ENCODE data around the gene FIGN. TPM values are rescaled to one million over a fixed set of nuclear protein-coding genes. Genes with fewer than 3 reads are reported as not detected.

The FIGN gene
- polyA plus RNA-seq, 1 donor from 2014 or later: 0.71 TPM

- H2AFZ ChIP-seq (ENCODE audit: low read depth, low read length): no peak overlapping the region
- no peak overlapping the region for H3K4me3 ChIP-seq (ENCODE audit: low read length)
- no peaks in the 10 kb centered on the region for H3K27me3 ChIP-seq (ENCODE audit: insufficient read depth, low read depth, low read length)
- no peaks in the 10 kb centered on the region for H3K9me2 ChIP-seq (ENCODE audit: insufficient read depth, low read length)
- H4K20me1 ChIP-seq (ENCODE audit: insufficient read depth): no peaks in the 10 kb centered on the region
- TF ChIP-seq POLR2AphosphoS5 (IDR thresholded peaks at IDR 0.05) (no peak), CTCF (IDR thresholded peaks at IDR 0.05; ENCODE audit: poor library complexity, severe bottlenecking) (no peak), RAD21 (conservative IDR thresholded peaks at IDR 0.05) (no peak), EP300 (conservative IDR thresholded peaks at IDR 0.05; ENCODE audit: poor library complexity, severe bottlenecking) (no peak), REST (IDR thresholded peaks at IDR 0.05; ENCODE audit: borderline replicate concordance) (no peak), EZH2 (IDR thresholded peaks at IDR 0.05; ENCODE audit: borderline replicate concordance, insufficient read depth, low read length, poor library complexity, severe bottlenecking) (no peak), SMC3 (conservative IDR thresholded peaks at IDR 0.05; ENCODE audit: poor library complexity) (no peak), TAF1 (IDR thresholded peaks at IDR 0.05; ENCODE audit: low read depth) (no peak), MXI1 (conservative IDR thresholded peaks at IDR 0.05; ENCODE audit: poor library complexity, severe bottlenecking) (no peak)
- no peaks in the 10 kb centered on the region for H3K9me3 ChIP-seq (ENCODE audit: low read length)
- no peaks in the 10 kb centered on the region for H3K36me3 ChIP-seq (ENCODE audit: insufficient read depth, low read length)
- no peak overlapping the region for H3K9ac ChIP-seq (ENCODE audit: low read length)
- H3K4me2 ChIP-seq (ENCODE audit: low read length): no peak overlapping the region
- H3K79me2 ChIP-seq (replicated peaks; ENCODE audit: insufficient read depth, low read length): no peaks in the 10 kb centered on the region
- H3K27ac ChIP-seq (ENCODE audit: low read length): no peak overlapping the region
- H3F3A ChIP-seq (ENCODE audit: insufficient read depth, low read length, poor library complexity, severe bottlenecking): no peaks in the 10 kb centered on the region
Observed at GRCh38 chr2:163768881-163769695, 33.3 kb upstream of the FIGN start.

- no peak for TF ChIP-seq RAD21 (conservative IDR thresholded peaks at IDR 0.05)
- no peak for TF ChIP-seq EP300 (conservative IDR thresholded peaks at IDR 0.05; ENCODE audit: poor library complexity, severe bottlenecking)
- TF ChIP-seq REST (IDR thresholded peaks at IDR 0.05; ENCODE audit: borderline replicate concordance): no peak
- TF ChIP-seq CTCF (IDR thresholded peaks at IDR 0.05; ENCODE audit: poor library complexity, severe bottlenecking): no peak
- no peak for TF ChIP-seq EZH2 (IDR thresholded peaks at IDR 0.05; ENCODE audit: borderline replicate concordance, insufficient read depth, low read length, poor library complexity, severe bottlenecking)
- TF ChIP-seq MXI1 (conservative IDR thresholded peaks at IDR 0.05; ENCODE audit: poor library complexity, severe bottlenecking): no peak
- TF ChIP-seq SMC3 (conservative IDR thresholded peaks at IDR 0.05; ENCODE audit: poor library complexity): no peak
- TF ChIP-seq POLR2AphosphoS5 (IDR thresholded peaks at IDR 0.05): no peak
- TF ChIP-seq TAF1 (IDR thresholded peaks at IDR 0.05; ENCODE audit: low read depth): no peak
- H3K27me3 ChIP-seq (ENCODE audit: insufficient read depth, low read depth, low read length): no peaks in the 10 kb centered on the region
- H3K9me3 ChIP-seq (ENCODE audit: low read length): no peaks in the 10 kb centered on the region
- H3K4me3 ChIP-seq (ENCODE audit: low read length): no peak overlapping the region
- no peaks in the 10 kb centered on the region for H3K9me2 ChIP-seq (ENCODE audit: insufficient read depth, low read length)
- H4K20me1 ChIP-seq (ENCODE audit: insufficient read depth): no peaks in the 10 kb centered on the region
- H3K9ac ChIP-seq (ENCODE audit: low read length): no peak overlapping the region
- H3K4me2 ChIP-seq (ENCODE audit: low read length): no peak overlapping the region
- no peaks in the 10 kb centered on the region for H3F3A ChIP-seq (ENCODE audit: insufficient read depth, low read length, poor library complexity, severe bottlenecking)
- no peaks in the 10 kb centered on the region for H3K79me2 ChIP-seq (replicated peaks; ENCODE audit: insufficient read depth, low read length)
- no peak overlapping the region for H2AFZ ChIP-seq (ENCODE audit: low read depth, low read length)
- no peaks in the 10 kb centered on the region for H3K36me3 ChIP-seq (ENCODE audit: insufficient read depth, low read length)
- no peak overlapping the region for H3K27ac ChIP-seq (ENCODE audit: low read length)
Observed at GRCh38 chr2:163767097-163767496, 31.3 kb upstream of the FIGN start.
